Smooth muscle cell (in vitro differentiated cells): Measurements from ENCODE around the gene PLA2G2C. TPM values are rescaled to one million over a fixed set of nuclear protein-coding genes. Genes with fewer than 3 reads are reported as not detected.

Experiments
- DNase-seq: peaks from one replicate; lab custom pipeline; 2025; ENCODE audit not compliant: unreplicated experiment; lab: John Stamatoyannopoulos, UW
- H2AFZ ChIP-seq: fragments of 200-600 bp; sonication (generic); 2 replicates; pipeline ENCODE4 v1.6.0; 2016; ENCODE audit warnings: antibody characterized with exemption, low read depth, mild to moderate bottlenecking
- H3F3A ChIP-seq: fragments of 200-600 bp; sonication (generic); 2 replicates; pipeline ENCODE4 v1.6.0; 2017; ENCODE audit warnings: antibody characterized with exemption, low read depth
- H3K27ac ChIP-seq: fragments of 200-600 bp; sonication (generic); 2 replicates; pipeline ENCODE4 v1.5.1; 2016; ENCODE audit warnings: low read depth, mild to moderate bottlenecking
- H3K27me3 ChIP-seq: fragments of 200-600 bp; sonication (generic); 2 replicates; pipeline ENCODE4 v1.6.1; 2016; ENCODE audit warnings: low read depth, mild to moderate bottlenecking
- H3K36me3 ChIP-seq: fragments of 200-600 bp; sonication (generic); 2 replicates; pipeline ENCODE4 v1.5.1; 2016; ENCODE audit warnings: low read depth
- H3K4me1 ChIP-seq: fragments of 200-600 bp; sonication (generic); 2 replicates; pipeline ENCODE4 v1.5.1; 2016; ENCODE audit warnings: low read depth
- H3K4me2 ChIP-seq: fragments of 200-600 bp; sonication (generic); 2 replicates; pipeline ENCODE4 v1.6.0; 2016; ENCODE audit warnings: mild to moderate bottlenecking
- H3K4me3 ChIP-seq: fragments of 200-600 bp; sonication (generic); 2 replicates; pipeline ENCODE4 v1.5.1; 2016; ENCODE audit warnings: mild to moderate bottlenecking
- H3K79me2 ChIP-seq: fragments of 200-600 bp; sonication (generic); 2 replicates; pipeline ENCODE4 v1.6.0; 2016; ENCODE audit warnings: low read depth, mild to moderate bottlenecking
- H3K9ac ChIP-seq: fragments of 200-600 bp; sonication (generic); 2 replicates; pipeline ENCODE4 v1.6.0; 2016; ENCODE audit warnings: low read depth
- H3K9me3 ChIP-seq: fragments of 200-600 bp; sonication (generic); replicated peaks from 2 replicates; pipeline ENCODE4 v1.5.1; 2016; ENCODE audit warnings: low read depth
- H4K20me1 ChIP-seq: fragments of 200-600 bp; sonication (generic); 2 replicates; pipeline ENCODE4 v1.6.0; 2016; ENCODE audit warnings: low read depth
- WGBS: methylation state at CpG from one replicate; pipeline ENCODE4 v1.1.7; 2016; ENCODE audit warnings: low lambda C conversion rate; 5-methylcytosine and 5-hydroxymethylcytosine counted together
- polyA plus RNA-seq: library from polyadenylated mRNA; unstranded; fragments of >200 nt; fragmentation: Nextera tagmentation; extraction: Ambion mirVana; gene quantifications from 2 replicates; pipeline ENCODE4 v1.2.1, GENCODE V29; 2016
- total RNA-seq: library from RNA; depleted of rRNA; stranded (reverse); fragments of >200 nt; gene quantifications from 2 replicates; pipeline ENCODE4 v1.2.3, GENCODE V29; 2014
- TF ChIP-seq, protein P1 (sequence below): fragments of 200-600 bp; sonication (generic); IDR thresholded peaks from 2 replicates; pipeline ENCODE4 v1.5.1; 2017; ENCODE audit warnings: borderline replicate concordance, mild to moderate bottlenecking, antibody characterized with exemption; ENCODE audit not compliant: insufficient read depth, poor library complexity, severe bottlenecking

PLA2G2C gene
- total and polyA plus RNA-seq, 2 experiments from 2014 or later: 0.09 TPM; not detected in 1

DNA sequence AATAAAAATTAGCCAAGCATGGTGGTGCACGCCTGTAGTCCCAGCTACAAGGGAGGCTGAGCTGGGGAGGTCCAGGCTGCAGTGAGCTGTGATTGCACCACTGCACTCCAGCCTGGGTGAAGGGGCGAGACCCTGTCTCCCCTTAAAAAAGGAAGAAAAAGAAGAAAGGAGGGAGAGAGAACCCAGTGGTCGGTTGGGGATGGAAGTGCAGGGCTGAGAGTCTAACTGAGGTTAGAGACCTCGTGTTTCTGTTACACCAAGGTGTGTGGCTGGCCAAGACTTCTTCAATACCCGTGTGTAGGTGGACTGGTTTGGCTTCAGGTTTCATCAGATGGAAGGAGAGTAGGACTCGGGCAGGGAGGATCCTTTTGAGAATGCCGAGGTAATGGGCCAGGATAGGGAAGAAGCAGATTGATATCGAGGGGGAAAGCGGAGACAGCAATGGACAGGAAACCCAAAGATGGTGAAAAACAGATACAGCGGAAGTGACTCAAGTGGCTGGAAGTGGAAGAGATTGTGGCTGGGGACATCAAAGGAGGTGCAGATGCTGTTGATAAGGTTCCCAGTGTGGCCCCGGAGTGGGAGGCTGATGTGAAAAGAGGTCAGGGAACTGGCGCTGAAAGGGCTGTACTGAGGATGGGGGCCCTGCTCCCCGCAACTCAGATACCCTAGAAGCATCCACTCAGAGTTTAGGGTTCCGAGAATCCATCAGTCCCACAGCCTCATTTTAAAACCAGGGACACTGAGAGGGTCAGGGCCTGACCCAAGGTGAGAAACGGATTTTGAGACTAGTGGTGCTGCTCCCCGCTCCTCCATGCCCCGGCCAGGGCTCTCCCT is 1.1 kb downstream of the PLA2G2C start:
- no peaks in the 10 kb centered on the region for H3K79me2 ChIP-seq
- peaks cover 7% of the 10 kb centered on the region for H3K4me1 ChIP-seq
- peak overlapping the region; percentile 93 for H2AFZ ChIP-seq
- no peak for DNase-seq
- 54% methylated on average over 17 of the region's 17 CpGs for WGBS
- no peaks in the 10 kb centered on the region for H3K27me3 ChIP-seq
- H3K9me3 ChIP-seq: no peaks in the 10 kb centered on the region
- H3K4me3 ChIP-seq: peak overlapping the region; percentile 66
- H3K36me3 ChIP-seq: no peaks in the 10 kb centered on the region
- peak overlapping the region; percentile 42 for H3K27ac ChIP-seq
- no peaks in the 10 kb centered on the region for H4K20me1 ChIP-seq
- peak overlapping the region; percentile 94 for H3K9ac ChIP-seq
- TF ChIP-seq, protein P1, sequence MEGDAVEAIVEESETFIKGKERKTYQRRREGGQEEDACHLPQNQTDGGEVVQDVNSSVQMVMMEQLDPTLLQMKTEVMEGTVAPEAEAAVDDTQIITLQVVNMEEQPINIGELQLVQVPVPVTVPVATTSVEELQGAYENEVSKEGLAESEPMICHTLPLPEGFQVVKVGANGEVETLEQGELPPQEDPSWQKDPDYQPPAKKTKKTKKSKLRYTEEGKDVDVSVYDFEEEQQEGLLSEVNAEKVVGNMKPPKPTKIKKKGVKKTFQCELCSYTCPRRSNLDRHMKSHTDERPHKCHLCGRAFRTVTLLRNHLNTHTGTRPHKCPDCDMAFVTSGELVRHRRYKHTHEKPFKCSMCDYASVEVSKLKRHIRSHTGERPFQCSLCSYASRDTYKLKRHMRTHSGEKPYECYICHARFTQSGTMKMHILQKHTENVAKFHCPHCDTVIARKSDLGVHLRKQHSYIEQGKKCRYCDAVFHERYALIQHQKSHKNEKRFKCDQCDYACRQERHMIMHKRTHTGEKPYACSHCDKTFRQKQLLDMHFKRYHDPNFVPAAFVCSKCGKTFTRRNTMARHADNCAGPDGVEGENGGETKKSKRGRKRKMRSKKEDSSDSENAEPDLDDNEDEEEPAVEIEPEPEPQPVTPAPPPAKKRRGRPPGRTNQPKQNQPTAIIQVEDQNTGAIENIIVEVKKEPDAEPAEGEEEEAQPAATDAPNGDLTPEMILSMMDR: no peak
- H3K4me2 ChIP-seq: peak overlapping the region; percentile 100
- H3F3A ChIP-seq: peaks cover 6% of the 10 kb centered on the region

DNA sequence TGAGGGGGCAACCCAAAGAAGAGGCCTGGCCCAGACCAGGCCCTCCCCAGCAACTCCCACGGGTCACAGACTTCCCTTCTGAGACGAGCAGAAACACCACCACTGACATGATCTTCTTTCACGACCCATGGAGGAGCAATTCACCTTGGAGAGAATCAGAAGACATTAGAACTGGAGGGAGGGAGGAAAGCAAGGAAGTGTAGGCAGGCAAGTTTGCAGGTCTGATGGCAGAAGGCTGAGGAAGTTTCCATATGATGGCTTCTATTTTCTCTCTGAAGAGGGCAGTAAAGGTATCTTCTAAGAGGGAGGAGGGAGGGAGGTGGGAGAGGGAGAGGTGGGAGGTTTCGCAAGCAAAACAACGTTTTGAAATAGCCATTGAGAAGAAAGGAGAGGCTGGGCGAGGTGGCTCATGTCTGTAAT is 1.8 kb downstream of the PLA2G2C start:
- TF ChIP-seq, protein P1: no peak
- Histone ChIP-seq H3K9ac (no peak overlapping the region), H3F3A (peaks cover 6% of the 10 kb centered on the region), H3K27me3 (no peaks in the 10 kb centered on the region), H3K79me2 (no peaks in the 10 kb centered on the region), H3K36me3 (no peaks in the 10 kb centered on the region), H3K4me3 (no peak overlapping the region), H2AFZ (no peak overlapping the region), H3K9me3 (no peaks in the 10 kb centered on the region), H4K20me1 (no peaks in the 10 kb centered on the region), H3K4me2 (no peak overlapping the region), H3K27ac (no peak overlapping the region), H3K4me1 (peaks cover 7% of the 10 kb centered on the region)
- WGBS: 59% methylated on average over 6 of the region's 6 CpGs
- DNase-seq: no peak

GRCh38 chr1:20183616-20184271 is 2.6 kb downstream of the PLA2G2C start:
- WGBS: 81% methylated on average over 13 of the region's 13 CpGs
- no peaks in the 10 kb centered on the region for H4K20me1 ChIP-seq
- no peaks in the 10 kb centered on the region for H3K9me3 ChIP-seq
- H3K36me3 ChIP-seq: no peaks in the 10 kb centered on the region
- no peak overlapping the region for H3K27ac ChIP-seq
- H2AFZ ChIP-seq: no peak overlapping the region
- H3K9ac ChIP-seq: no peak overlapping the region
- H3K4me1 ChIP-seq: peaks cover 7% of the 10 kb centered on the region
- DNase-seq: no peak
- peaks cover 6% of the 10 kb centered on the region for H3F3A ChIP-seq
- H3K4me3 ChIP-seq: no peak overlapping the region
- H3K4me2 ChIP-seq: no peak overlapping the region
- no peaks in the 10 kb centered on the region for H3K27me3 ChIP-seq
- TF ChIP-seq, protein P1: no peak
- H3K79me2 ChIP-seq: no peaks in the 10 kb centered on the region
